ENCODE measurements around the gene OTOF. TPM values are rescaled to one million over a fixed set of nuclear protein-coding genes. Genes with fewer than 3 reads are reported as not detected.

OTOF gene
- total RNA-seq, 1 experiment from 2014 or later, result not detected

DNA sequence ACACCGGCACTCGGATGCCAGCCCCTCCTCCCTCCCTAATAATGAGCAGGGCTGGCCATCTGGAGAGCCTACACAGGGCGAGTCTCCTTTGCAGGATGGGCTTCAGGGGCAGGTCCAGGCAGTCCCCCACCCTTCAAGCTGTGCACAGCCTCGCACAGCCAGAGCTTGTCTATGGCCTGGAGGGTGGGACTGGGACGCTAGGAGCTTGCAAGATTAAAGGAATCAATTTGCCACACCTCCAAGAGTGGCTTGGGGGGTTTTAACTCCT, 43.9 kb upstream of the OTOF start:
- no peaks in the 10 kb centered on the region for H3K4me1 ChIP-seq (ENCODE audit: insufficient read depth, low read length, poor library complexity, severe bottlenecking)
- ChIA-PET POLR2A (ENCODE audit: low non-redundant PET) (no interaction called here), CTCF (no interaction called here)
- intact Hi-C loops (cut with micrococcal nuclease; ENCODE audit: unreplicated experiment), result no loop called here
- TF ChIP-seq EZH2 (IDR thresholded peaks at IDR 0.05; ENCODE audit: borderline replicate concordance, low read depth, low read length, poor library complexity, severe bottlenecking) (no peak), CTCF (conservative IDR thresholded peaks at IDR 0.05; ENCODE audit: low read depth, low read length) (no peak)
- no TSS peak for BruUV-seq (replicated peaks)
- H3K4me3 ChIP-seq (ENCODE audit: low read depth, low read length, poor library complexity, severe bottlenecking), result no peak overlapping the region
- DNase-seq (ENCODE audit: low spot score), result no peak
- no peaks in the 10 kb centered on the region for H3K36me3 ChIP-seq (ENCODE audit: insufficient read depth, low read length, poor library complexity, severe bottlenecking)
- peaks cover 27% of the 10 kb centered on the region for H3K27me3 ChIP-seq (replicated peaks; ENCODE audit: insufficient read depth, low read depth, low read length, poor library complexity)
- H3K9me3 ChIP-seq (ENCODE audit: low read depth, low read length, poor library complexity, severe bottlenecking), result no peaks in the 10 kb centered on the region
- H3K27ac ChIP-seq (ENCODE audit: low read depth, low read length, poor library complexity, severe bottlenecking), result no peak overlapping the region

DNA sequence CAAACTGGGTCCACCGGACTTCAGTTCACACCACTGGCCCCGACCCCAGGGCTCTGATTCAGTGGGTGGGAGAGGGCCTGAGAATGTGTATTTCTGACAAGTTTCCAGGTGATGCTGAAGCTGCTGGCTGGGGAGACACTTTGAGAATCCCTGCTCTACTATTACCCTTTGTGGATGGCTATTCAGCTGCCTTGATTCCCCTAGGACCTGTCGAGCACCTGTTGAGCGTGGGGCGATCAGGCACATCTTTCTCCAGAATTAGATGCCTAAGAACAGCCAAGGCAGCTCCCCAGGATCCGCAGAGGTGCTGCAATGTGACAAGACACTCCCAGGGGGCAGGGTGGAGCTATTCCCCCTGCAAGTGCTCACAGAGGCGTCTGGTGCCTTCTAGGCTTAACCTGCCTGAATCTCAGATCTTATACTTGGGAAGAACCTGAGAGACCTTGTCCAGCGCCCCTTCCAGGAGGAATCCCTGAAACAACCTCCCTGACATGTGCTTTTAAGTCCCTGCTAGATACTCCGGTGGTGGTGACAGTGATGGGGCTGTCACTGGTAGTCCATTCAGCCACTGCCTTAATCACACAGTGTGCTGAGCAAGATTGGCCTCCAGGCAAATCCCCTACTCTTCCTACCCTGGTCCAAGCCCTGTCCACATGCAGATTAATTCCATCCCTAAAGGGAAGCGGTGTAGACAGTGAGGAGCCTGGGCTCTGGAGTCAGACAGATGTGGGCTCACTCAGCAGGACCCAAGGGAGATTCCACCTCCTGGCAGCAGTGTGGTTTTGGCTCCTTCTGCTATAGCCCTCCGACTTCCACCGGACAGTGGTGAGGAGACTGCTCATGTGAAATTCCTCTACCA, 43.4 kb upstream of the OTOF start:
- POLR2A ChIA-PET (ENCODE audit: low non-redundant PET), result no interaction called here
- no TSS peak for BruUV-seq (replicated peaks)
- intact Hi-C loops (cut with micrococcal nuclease; ENCODE audit: unreplicated experiment), result no loop called here

GRCh38 chr2:26520148-26520449, 42.2 kb upstream of the OTOF start:
- intact Hi-C loops (cut with micrococcal nuclease; ENCODE audit: unreplicated experiment), result no loop called here
- BruUV-seq (replicated peaks), result no TSS peak
- no peak overlapping the region for H3K4me3 ChIP-seq (ENCODE audit: low read depth, low read length, poor library complexity, severe bottlenecking)
- H3K4me1 ChIP-seq (ENCODE audit: insufficient read depth, low read length, poor library complexity, severe bottlenecking), result no peaks in the 10 kb centered on the region
- DNase-seq (ENCODE audit: low spot score), result no peak
- H3K27ac ChIP-seq (ENCODE audit: low read depth, low read length, poor library complexity, severe bottlenecking), result no peak overlapping the region
- H3K27me3 ChIP-seq (replicated peaks; ENCODE audit: insufficient read depth, low read depth, low read length, poor library complexity), result peaks cover 27% of the 10 kb centered on the region
- POLR2A ChIA-PET (ENCODE audit: low non-redundant PET), result no interaction called here
- CTCF ChIA-PET, result no interaction called here
- no peaks in the 10 kb centered on the region for H3K36me3 ChIP-seq (ENCODE audit: insufficient read depth, low read length, poor library complexity, severe bottlenecking)
- no peaks in the 10 kb centered on the region for H3K9me3 ChIP-seq (ENCODE audit: low read depth, low read length, poor library complexity, severe bottlenecking)
- TF ChIP-seq CTCF (conservative IDR thresholded peaks at IDR 0.05; ENCODE audit: low read depth, low read length), result no peak
- no peak for TF ChIP-seq EZH2 (IDR thresholded peaks at IDR 0.05; ENCODE audit: borderline replicate concordance, low read depth, low read length, poor library complexity, severe bottlenecking)

More for the DNA sequence above, 43.4 kb upstream of the OTOF start:
- no peak overlapping the region for H3K4me3 ChIP-seq (ENCODE audit: low read depth, low read length, poor library complexity, severe bottlenecking)
- DNase-seq (ENCODE audit: low spot score), result peak; percentile 43
- TF ChIP-seq CTCF (conservative IDR thresholded peaks at IDR 0.05; ENCODE audit: low read depth, low read length) (peak; percentile 47), EZH2 (IDR thresholded peaks at IDR 0.05; ENCODE audit: borderline replicate concordance, low read depth, low read length, poor library complexity, severe bottlenecking) (no peak)
- no peaks in the 10 kb centered on the region for H3K36me3 ChIP-seq (ENCODE audit: insufficient read depth, low read length, poor library complexity, severe bottlenecking)
- no peaks in the 10 kb centered on the region for H3K4me1 ChIP-seq (ENCODE audit: insufficient read depth, low read length, poor library complexity, severe bottlenecking)
- no peaks in the 10 kb centered on the region for H3K9me3 ChIP-seq (ENCODE audit: low read depth, low read length, poor library complexity, severe bottlenecking)
- CTCF ChIA-PET, result no interaction called here
- H3K27ac ChIP-seq (ENCODE audit: low read depth, low read length, poor library complexity, severe bottlenecking), result no peak overlapping the region
- H3K27me3 ChIP-seq (replicated peaks; ENCODE audit: insufficient read depth, low read depth, low read length, poor library complexity), result peaks cover 27% of the 10 kb centered on the region

Data from A673 (cell line).